Dedifferentiated amniotic fluid mesenchymal stem cell (primary cell): ENCODE results near the gene IFRD2.

Experiments used
- DNase-seq: peaks from one replicate; pipeline ENCODE4 v3.0.0-alpha.2; 2016; ENCODE audit errors: extremely low spot score

The IFRD2 gene

GRCh38 chr3:50292159-50293078 lies at the start of gene IFRD2:
Gene IFRD2, minus strand, starts transcription at chr3:50292429. Its CDS starts 155 bp downstream, at chr3:50292274.
- peak; percentile 94 for DNase-seq

GRCh38 chr3:50341537-50341936 lies 49.3 kb upstream of the IFRD2 start:
- DNase-seq: no peak

- no peak for DNase-seq
Measured at GRCh38 chr3:50340448-50341329, 48.5 kb upstream of the IFRD2 start, which contains the start of gene RASSF1. Gene RASSF1, minus strand, starts transcription at chr3:50340836. Its CDS starts 31 bp downstream, at chr3:50340805.

- no peak for DNase-seq
Measured at GRCh38 chr3:50340147-50340447, 47.9 kb upstream of the IFRD2 start.

- no peak for DNase-seq
Measured at GRCh38 chr3:50339485-50340146, 47.4 kb upstream of the IFRD2 start.

GRCh38 chr3:50338965-50339364 lies 46.7 kb upstream of the IFRD2 start:
- no peak for DNase-seq

- peak; percentile 99 for DNase-seq
Measured at GRCh38 chr3:50337175-50337861, 45.1 kb upstream of the IFRD2 start.

- no peak for DNase-seq
Measured at GRCh38 chr3:50336452-50337174, 44.4 kb upstream of the IFRD2 start.

- DNase-seq: no peak
Measured at GRCh38 chr3:50334339-50335075, 42.3 kb upstream of the IFRD2 start.

- DNase-seq: no peak
Measured at GRCh38 chr3:50333744-50334328, 41.6 kb upstream of the IFRD2 start.

GRCh38 chr3:50331364-50331907 lies 39.2 kb upstream of the IFRD2 start:
- DNase-seq: no peak

- no peak for DNase-seq
Measured at GRCh38 chr3:50330330-50330729, 38.1 kb upstream of the IFRD2 start.

GRCh38 chr3:50327943-50328691 lies 35.9 kb upstream of the IFRD2 start, which contains the start of gene TUSC2:
Gene TUSC2, minus strand, starts transcription at chr3:50328223. Its CDS starts 124 bp downstream, at chr3:50328099.
- peak; percentile 97 for DNase-seq

- no peak for DNase-seq
Measured at GRCh38 chr3:50327129-50327528, 34.9 kb upstream of the IFRD2 start.

GRCh38 chr3:50326182-50326541 lies 33.9 kb upstream of the IFRD2 start:
- DNase-seq: no peak

GRCh38 chr3:50325497-50326181 lies 33.4 kb upstream of the IFRD2 start:
- DNase-seq: no peak

GRCh38 chr3:50325113-50325480 lies 32.9 kb upstream of the IFRD2 start:
- DNase-seq: no peak
